Subcutaneous abdominal adipose tissue (tissue), 5 donors: ENCODE results near the gene RAVER1.

ENCODE experiments used
- H3K27ac ChIP-seq: one replicate; pipeline ENCODE4 v1.7.0; 2013; ENCODE audit warnings: low read depth, mild to moderate bottlenecking, inconsistent platforms, low read length, moderate library complexity
- H3K27me3 ChIP-seq, 5 donors: one replicate each; pipeline ENCODE4 v1.7.0; 2013; ENCODE audit warnings: low read length in 5 of 5, inconsistent platforms in 1 of 5; ENCODE audit not compliant: control insufficient read depth in 5 of 5, insufficient read depth in 4 of 5
- H3K36me3 ChIP-seq, 5 donors: one replicate each; pipeline ENCODE4 v1.7.0; 2013; ENCODE audit warnings: low read length in 5 of 5; ENCODE audit not compliant: control insufficient read depth in 5 of 5, insufficient read depth in 5 of 5
- H3K4me1 ChIP-seq, 5 donors: one replicate each; pipeline ENCODE4 v1.7.0; 2013; ENCODE audit warnings: low read length in 5 of 5, mild to moderate bottlenecking in 3 of 5, moderate library complexity in 1 of 5; ENCODE audit not compliant: control insufficient read depth in 5 of 5, insufficient read depth in 5 of 5
- H3K4me3 ChIP-seq, 5 donors: one replicate each; pipeline ENCODE4 v1.7.0; 2013; ENCODE audit warnings: low read length in 5 of 5, low read depth in 1 of 5
- H3K9ac ChIP-seq, 5 donors: one replicate each; pipeline ENCODE4 v1.7.0; 2013; ENCODE audit warnings: low read length in 5 of 5, mild to moderate bottlenecking in 4 of 5, moderate library complexity in 3 of 5
- H3K9me3 ChIP-seq, 5 donors: one replicate each; pipeline ENCODE4 v1.7.0; 2013; ENCODE audit warnings: low read length in 5 of 5; ENCODE audit not compliant: control insufficient read depth in 5 of 5
- donor health status: healthy.
- donor health status: healthy.
- donor health status: healthy.
- donor health status: healthy.
- donor health status: healthy.

Gene RAVER1

DNA sequence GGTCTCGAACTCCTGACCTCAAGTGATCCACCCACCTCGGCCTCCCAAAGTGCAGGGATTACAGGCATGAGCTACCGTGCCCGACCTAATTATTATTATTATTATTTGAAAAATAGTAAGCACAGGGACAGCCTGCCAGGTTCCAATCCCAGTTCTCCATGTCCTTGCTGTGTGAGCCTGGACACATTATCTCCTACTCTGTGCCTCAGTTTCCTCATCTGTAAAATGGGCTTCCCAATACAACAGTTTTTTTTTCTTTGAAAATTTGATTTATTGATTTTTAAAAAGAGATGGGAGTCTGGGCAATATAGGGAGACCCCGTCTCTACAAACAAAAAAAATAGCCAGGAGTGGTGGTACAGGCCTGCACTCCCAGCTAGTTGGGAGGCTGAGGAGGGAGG lies 27.0 kb downstream of the RAVER1 start:
- Histone ChIP-seq H3K36me3 (peaks cover 0 to 12% (median 10%) of the 10 kb centered on the region in 5 donors), H3K4me1 (peaks cover 0 to 6% (median 0%) of the 10 kb centered on the region in 5 donors), H3K9ac (no peak overlapping the region), H3K27ac (no peak overlapping the region), H3K4me3 (no peak overlapping the region), H3K9me3 (no peaks in the 10 kb centered on the region), H3K27me3 (peaks cover 0 to 4% (median 0%) of the 10 kb centered on the region in 5 donors)

DNA sequence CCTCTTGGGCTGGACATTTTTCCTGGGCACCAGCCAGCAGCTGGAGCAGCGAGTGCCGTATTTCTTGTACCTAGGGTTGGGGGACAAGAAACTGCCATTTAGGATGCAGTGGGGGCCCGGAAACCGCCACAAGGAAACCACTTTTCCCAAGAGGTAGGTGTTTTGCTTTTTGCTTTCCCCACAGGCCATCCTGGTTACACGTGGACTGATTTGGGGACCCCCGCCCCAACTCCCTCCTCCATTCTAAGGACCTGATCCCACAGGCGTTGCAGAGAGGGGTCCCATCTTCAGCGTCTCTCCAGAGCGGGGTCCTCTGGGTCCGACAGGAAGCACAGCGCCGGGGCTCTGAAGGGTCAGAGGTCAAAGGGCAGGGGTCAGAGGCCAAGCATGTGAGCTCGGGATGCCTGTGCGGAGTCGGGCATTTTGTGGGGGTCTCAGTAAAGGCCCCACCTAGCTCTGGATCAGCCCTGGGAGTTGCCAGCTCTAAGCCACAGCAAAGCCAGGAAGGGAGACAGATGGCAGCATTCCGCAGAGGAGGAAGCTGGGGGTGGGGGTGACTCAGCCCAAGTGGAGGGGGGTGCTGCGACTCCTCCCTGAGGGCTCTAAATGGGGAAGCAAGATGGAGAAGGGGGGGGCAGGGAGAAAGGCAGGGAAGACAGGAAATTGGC lies 28.1 kb downstream of the RAVER1 start:
- Histone ChIP-seq H3K4me3 (peak overlapping the region in 1 of 5 donors; percentile 28), H3K27ac (no peak overlapping the region), H3K27me3 (peaks cover 0 to 4% (median 0%) of the 10 kb centered on the region in 5 donors), H3K9me3 (no peaks in the 10 kb centered on the region), H3K9ac (peak overlapping the region in 1 of 5 donors; percentile 39), H3K4me1 (peaks cover 0 to 6% (median 0%) of the 10 kb centered on the region in 5 donors), H3K36me3 (peaks cover 0 to 5% (median 5%) of the 10 kb centered on the region in 5 donors)

DNA sequence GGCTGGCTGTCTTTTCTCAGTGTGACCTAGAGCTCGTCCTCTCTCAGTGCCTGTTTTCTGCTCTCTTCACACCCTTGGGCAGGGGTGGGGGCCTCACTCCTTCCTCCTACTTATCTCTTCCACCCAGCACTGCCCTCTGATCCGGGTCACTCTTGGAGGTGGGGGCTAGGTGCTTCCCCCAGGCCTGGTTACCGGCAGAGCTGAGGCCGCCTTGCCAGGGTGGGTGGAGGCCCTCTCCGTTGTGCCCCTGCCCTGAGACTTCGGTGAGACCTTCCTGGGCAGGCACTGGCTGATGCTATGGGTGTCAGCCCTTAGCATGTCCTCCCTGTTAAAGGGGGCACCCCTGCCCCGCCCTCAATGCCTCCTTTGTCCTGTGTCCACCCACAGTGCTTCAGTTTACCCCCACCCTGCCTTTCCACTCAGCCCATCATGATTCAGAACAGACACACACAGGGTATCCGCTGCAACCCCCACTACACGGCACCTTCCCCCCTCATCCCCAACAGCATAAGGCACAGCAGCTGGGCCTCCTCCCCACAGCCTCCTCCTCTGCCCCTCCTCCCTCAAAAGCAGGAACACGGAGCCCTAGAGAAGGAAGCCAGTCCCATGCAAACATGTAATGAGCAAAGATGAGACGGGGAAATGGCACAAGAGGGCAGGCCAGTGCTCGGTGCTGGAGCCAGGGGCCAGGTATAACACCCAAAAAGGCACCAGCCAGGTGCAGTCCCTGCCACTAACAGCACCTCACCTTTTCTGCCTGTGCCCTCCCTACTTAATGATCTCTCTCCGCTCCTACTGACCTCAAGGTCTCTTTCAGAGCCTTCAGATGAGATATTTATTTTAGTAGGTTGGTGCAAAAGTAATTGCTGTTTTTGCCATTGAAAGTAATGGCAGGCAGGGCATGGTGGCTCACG lies 33.5 kb downstream of the RAVER1 start:
- H3K4me3 ChIP-seq, result no peak overlapping the region
- no peaks in the 10 kb centered on the region for H3K36me3 ChIP-seq
- peaks cover 13 to 27% (median 15%) of the 10 kb centered on the region in 5 donors for H3K27me3 ChIP-seq
- no peaks in the 10 kb centered on the region for H3K9me3 ChIP-seq
- H3K4me1 ChIP-seq, result peaks cover 0 to 25% (median 12%) of the 10 kb centered on the region in 5 donors
- H3K27ac ChIP-seq, result no peak overlapping the region
- H3K9ac ChIP-seq, result no peak overlapping the region

DNA sequence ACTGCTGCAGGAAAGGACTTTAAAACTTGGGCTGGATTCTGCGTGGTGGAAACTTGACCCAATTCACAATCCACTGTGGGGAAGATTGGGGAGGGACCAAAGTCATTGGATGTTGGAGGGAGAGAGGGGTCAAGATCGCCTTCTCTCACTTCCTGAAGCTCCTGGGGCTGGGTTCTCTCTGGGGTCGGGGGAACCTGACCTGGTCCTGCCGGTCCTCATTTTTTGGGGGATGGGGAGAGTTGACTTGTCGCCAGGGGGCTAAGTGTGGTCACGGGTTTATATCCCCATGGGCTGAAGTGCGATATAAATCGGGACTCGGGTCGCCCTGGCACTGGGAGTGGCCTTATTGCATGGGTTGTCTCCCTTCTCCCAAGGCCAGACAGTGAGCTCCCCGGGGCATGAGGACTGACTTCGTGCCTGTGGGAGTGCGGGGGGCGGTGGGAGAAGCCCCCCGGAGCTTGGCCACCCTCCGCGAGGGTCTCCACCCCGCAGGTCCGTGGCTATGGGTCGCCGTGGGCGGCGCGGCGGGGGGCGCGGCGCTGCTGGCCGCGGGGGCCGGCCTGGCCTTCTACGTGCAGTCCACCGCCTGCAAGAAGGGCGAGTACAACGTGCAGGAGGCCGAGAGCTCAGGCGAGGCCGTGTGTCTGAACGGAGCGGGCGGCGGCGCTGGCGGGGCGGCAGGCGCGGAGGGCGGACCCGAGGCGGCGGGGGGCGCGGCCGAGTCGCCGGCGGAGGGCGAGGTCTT lies 37.3 kb downstream of the RAVER1 start:
- no peaks in the 10 kb centered on the region for H3K36me3 ChIP-seq
- peaks cover 2 to 54% (median 32%) of the 10 kb centered on the region in 5 donors for H3K4me1 ChIP-seq
- no peak overlapping the region for H3K9ac ChIP-seq
- H3K27me3 ChIP-seq, result peaks cover 37 to 59% (median 45%) of the 10 kb centered on the region in 5 donors
- no peak overlapping the region for H3K27ac ChIP-seq
- peak overlapping the region in 3 of 5 donors; percentile 22 to 57 (median 29) for H3K4me3 ChIP-seq
- H3K9me3 ChIP-seq, result no peaks in the 10 kb centered on the region

DNA sequence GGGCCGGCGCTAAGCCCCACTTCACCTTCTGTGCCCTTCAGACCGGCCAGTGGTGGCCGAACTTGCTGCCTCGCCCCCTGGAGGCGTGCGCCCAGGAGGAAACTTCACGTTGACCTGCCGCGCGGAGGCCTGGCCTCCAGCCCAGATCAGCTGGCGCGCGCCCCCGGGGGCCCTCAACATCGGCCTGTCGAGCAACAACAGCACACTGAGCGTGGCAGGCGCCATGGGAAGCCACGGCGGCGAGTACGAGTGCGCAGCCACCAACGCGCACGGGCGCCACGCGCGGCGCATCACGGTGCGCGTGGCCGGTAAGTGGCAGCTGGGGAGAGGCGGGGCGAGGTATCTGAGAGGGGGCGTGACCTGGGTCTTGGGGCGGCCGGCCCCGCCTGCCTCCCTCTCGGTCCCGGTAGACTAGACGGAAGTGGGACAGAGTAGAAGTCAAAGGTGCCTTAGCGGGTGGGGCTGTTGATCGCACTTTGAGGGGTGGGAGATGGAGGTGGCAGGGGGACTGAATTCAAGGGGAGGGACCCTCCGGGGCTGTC lies 38.0 kb downstream of the RAVER1 start:
- Histone ChIP-seq H3K27ac (no peak overlapping the region), H3K4me3 (peak overlapping the region in 3 of 5 donors; percentile 29 to 57 (median 33)), H3K4me1 (peaks cover 2 to 60% (median 38%) of the 10 kb centered on the region in 5 donors), H3K9ac (no peak overlapping the region), H3K36me3 (no peaks in the 10 kb centered on the region), H3K27me3 (peaks cover 42 to 66% (median 52%) of the 10 kb centered on the region in 5 donors), H3K9me3 (no peaks in the 10 kb centered on the region)

DNA sequence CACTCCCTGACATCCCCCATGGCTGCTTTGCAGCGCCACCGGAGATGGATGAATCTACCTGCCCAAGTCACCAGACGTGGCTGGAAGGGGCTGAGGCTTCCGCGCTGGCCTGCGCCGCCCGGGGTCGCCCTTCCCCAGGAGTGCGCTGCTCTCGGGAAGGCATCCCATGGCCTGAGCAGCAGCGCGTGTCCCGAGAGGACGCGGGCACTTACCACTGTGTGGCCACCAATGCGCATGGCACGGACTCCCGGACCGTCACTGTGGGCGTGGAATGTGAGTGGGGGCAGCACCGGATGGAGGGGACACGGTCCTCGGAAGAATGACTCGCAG lies 39.0 kb downstream of the RAVER1 start:
- Histone ChIP-seq H3K4me3 (no peak overlapping the region), H3K4me1 (peaks cover 2 to 62% (median 48%) of the 10 kb centered on the region in 5 donors), H3K9ac (no peak overlapping the region), H3K27me3 (peaks cover 48 to 72% (median 62%) of the 10 kb centered on the region in 5 donors), H3K9me3 (no peaks in the 10 kb centered on the region), H3K36me3 (no peaks in the 10 kb centered on the region), H3K27ac (no peak overlapping the region)

DNA sequence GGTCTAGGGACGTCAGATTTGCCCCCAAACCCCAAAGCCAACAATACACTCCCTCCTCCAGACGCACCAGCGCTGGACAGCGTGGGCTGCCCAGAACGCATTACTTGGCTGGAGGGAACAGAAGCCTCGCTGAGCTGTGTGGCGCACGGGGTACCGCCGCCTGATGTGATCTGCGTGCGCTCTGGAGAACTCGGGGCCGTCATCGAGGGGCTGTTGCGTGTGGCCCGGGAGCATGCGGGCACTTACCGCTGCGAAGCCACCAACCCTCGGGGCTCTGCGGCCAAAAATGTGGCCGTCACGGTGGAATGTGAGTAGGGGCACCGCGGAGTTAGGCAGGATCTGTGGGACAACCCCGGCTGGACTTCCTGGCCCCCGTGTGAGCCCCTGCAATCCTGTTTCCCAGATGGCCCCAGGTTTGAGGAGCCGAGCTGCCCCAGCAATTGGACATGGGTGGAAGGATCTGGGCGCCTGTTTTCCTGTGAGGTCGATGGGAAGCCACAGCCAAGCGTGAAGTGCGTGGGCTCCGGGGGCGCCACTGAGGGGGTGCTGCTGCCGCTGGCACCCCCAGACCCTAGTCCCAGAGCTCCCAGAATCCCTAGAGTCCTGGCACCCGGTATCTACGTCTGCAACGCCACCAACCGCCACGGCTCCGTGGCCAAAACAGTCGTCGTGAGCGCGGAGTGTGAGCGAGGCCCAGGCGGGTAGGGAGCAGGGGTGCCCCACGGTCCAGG lies 39.5 kb downstream of the RAVER1 start:
- H3K36me3 ChIP-seq, result no peaks in the 10 kb centered on the region
- peaks cover 2 to 67% (median 53%) of the 10 kb centered on the region in 5 donors for H3K4me1 ChIP-seq
- H3K9me3 ChIP-seq, result no peaks in the 10 kb centered on the region
- no peak overlapping the region for H3K9ac ChIP-seq
- no peak overlapping the region for H3K4me3 ChIP-seq
- no peak overlapping the region for H3K27ac ChIP-seq
- peaks cover 50 to 77% (median 67%) of the 10 kb centered on the region in 5 donors for H3K27me3 ChIP-seq

DNA sequence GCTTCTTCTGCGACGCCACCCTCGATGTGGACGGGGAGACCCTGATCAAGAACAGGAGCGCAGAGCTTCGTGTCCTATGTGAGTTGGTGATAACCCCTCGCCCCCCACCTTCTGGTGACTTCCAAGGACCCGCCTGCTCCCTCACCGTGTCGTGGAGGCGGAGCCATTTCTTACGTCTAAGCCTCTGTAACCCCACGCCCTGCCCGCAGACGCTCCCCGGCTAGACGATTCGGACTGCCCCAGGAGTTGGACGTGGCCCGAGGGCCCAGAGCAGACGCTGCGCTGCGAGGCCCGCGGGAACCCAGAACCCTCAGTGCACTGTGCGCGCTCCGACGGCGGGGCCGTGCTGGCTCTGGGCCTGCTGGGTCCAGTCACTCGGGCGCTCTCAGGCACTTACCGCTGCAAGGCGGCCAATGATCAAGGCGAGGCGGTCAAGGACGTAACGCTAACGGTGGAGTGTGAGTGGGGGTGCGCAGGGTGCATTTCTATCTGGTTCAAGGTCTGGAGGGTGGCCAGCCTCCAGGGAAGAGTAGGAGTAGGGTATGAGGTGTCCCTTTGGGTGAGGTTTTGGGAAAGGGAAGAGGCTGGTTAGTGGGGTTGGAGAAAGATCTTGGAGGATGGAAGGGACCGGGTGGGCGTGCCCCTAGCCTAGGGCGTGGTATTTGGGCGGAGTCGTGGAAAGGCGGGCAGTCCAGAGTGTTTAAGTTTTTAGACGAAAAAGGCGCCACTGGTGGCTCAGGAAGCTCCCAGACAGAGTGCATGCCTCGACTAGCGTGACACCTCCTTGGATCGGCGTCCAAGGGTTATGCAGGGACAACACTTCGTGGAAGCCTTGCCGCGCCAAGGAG lies 40.3 kb downstream of the RAVER1 start:
- Histone ChIP-seq H3K4me3 (peak overlapping the region; percentile 19 to 66 (median 51)), H3K36me3 (no peaks in the 10 kb centered on the region), H3K9ac (peak overlapping the region in 1 of 5 donors; percentile 52), H3K27me3 (peaks cover 56 to 84% (median 73%) of the 10 kb centered on the region in 5 donors), H3K9me3 (no peaks in the 10 kb centered on the region), H3K27ac (no peak overlapping the region), H3K4me1 (peaks cover 2 to 70% (median 57%) of the 10 kb centered on the region in 5 donors)
